GM12878 (cell line): ENCODE measurements around the gene PRSS57. TPM values are rescaled to one million over a fixed set of nuclear protein-coding genes. Genes with fewer than 3 reads are reported as not detected.

ENCODE experiments used
- ATAC-seq: fragments of 200-7000 bp; cut with Tn5 transposase; 3 replicates; pipeline ENCODE4 v1.9.1; 2020; ENCODE audit warnings: mild to moderate bottlenecking, moderate library complexity
- BruUV-seq: library from RNA; stranded (reverse); fragments of 400-500 nt; replicated peaks from 2 replicates; lab custom pipeline; 2021; lab: Mats Ljungman, UMichigan
- CTCF ChIA-PET: fragments of 300-600 bp; sonication (Branson Sonifier 250); formaldehyde crosslinking; extraction: SDS; loops from one replicate; lab custom pipeline; 2021; ENCODE audit warnings: inconsistent platforms; lab: Yijun Ruan, JAX
- POLR2A ChIA-PET: fragments of 350-600 bp; formaldehyde crosslinking; extraction: SDS; loops from one replicate; lab custom pipeline; 2021; ENCODE audit warnings: inconsistent platforms; lab: Charles Lee
- RAD21 ChIA-PET: fragments of 300-600 bp; sonication (Branson Sonifier 250); formaldehyde crosslinking; loops from one replicate; lab custom pipeline; 2023; ENCODE audit warnings: antibody characterized with exemption; ENCODE audit not compliant: unreplicated experiment; lab: Charles Lee
- SMC1A ChIA-PET: fragments of 300-600 bp; sonication (Branson Sonifier 250); formaldehyde crosslinking; loops from one replicate; lab custom pipeline; 2023; ENCODE audit not compliant: unreplicated experiment, uncharacterized antibody; lab: Charles Lee
- DNase-seq: peaks from one replicate; pipeline ENCODE4 v3.0.0-alpha.2; 2011; ENCODE audit warnings: low read depth, low spot score
- FAIRE-seq: peaks from 3 replicates; lab custom pipeline; 2011; peaks lifted over from hg19 to GRCh38; lab: Jason Lieb, UNC
- H2AFZ ChIP-seq: 2 replicates; pipeline ENCODE4 v1.6.0; 2011; ENCODE audit warnings: low read depth, low read length, control low read depth; ENCODE audit not compliant: control insufficient read depth
- H3K27ac ChIP-seq: 2 replicates; pipeline ENCODE4 v1.5.1; 2011; ENCODE audit warnings: control low read depth; ENCODE audit not compliant: control insufficient read depth, insufficient read depth
- H3K27me3 ChIP-seq, 2 experiments: replicated peaks in 1 of 2; 2 replicates each; pipeline versions ENCODE4 v1.6.0 to v1.6.1; 2011; ENCODE audit warnings: low read length in 1 of 2; ENCODE audit not compliant: control insufficient read depth in 2 of 2, insufficient read depth in 2 of 2
- H3K36me3 ChIP-seq, 2 experiments: 2 replicates each; pipeline ENCODE4 v1.5.1; 2011; ENCODE audit warnings: low read length in 1 of 2; ENCODE audit not compliant: control insufficient read depth in 2 of 2, insufficient read depth in 2 of 2
- H3K4me1 ChIP-seq: 2 replicates; pipeline ENCODE4 v1.6.1; 2011; ENCODE audit warnings: mild to moderate bottlenecking, low read length, moderate library complexity, mixed read lengths; ENCODE audit not compliant: control insufficient read depth, insufficient read depth
- H3K4me2 ChIP-seq: 2 replicates; pipeline ENCODE4 v1.6.0; 2011; ENCODE audit warnings: control low read depth; ENCODE audit not compliant: control insufficient read depth, insufficient read depth
- H3K4me3 ChIP-seq: fragments of 200-600 bp; sonication (generic); 2 replicates; pipeline ENCODE4 v1.5.1; 2016
- H3K79me2 ChIP-seq: 2 replicates; pipeline ENCODE4 v1.6.0; 2011; ENCODE audit warnings: low read length; ENCODE audit not compliant: control insufficient read depth, insufficient read depth
- H3K9ac ChIP-seq: 2 replicates; pipeline ENCODE4 v1.8.0; 2011; ENCODE audit warnings: low read length, control low read depth, mixed read lengths; ENCODE audit not compliant: control insufficient read depth, insufficient read depth
- H3K9me3 ChIP-seq: replicated peaks from 3 replicates; pipeline ENCODE4 v1.5.1; 2011; ENCODE audit warnings: mild to moderate bottlenecking, low read length; ENCODE audit not compliant: control insufficient read depth, insufficient read depth
- H4K20me1 ChIP-seq: 2 replicates; pipeline ENCODE4 v1.6.0; 2011; ENCODE audit not compliant: control insufficient read depth, insufficient read depth
- BMI1 ChIP-seq: fragments of 450-650 bp; IDR thresholded peaks from 2 replicates; pipeline ENCODE4 v1.6.1; 2016; ENCODE audit warnings: mild to moderate bottlenecking, moderate library complexity, borderline replicate concordance
- CTCF ChIP-seq, 3 experiments: IDR thresholded peaks in 2 of 3; conservative IDR thresholded peaks in 1 of 3; 2 replicates each; pipeline ENCODE4 v1.5.1; 2011; ENCODE audit warnings: low read depth in 3 of 3, low read length in 3 of 3, mild to moderate bottlenecking in 3 of 3, control low read depth in 2 of 3, moderate library complexity in 2 of 3, inconsistent platforms in 1 of 3, mixed read lengths in 1 of 3; ENCODE audit not compliant: control insufficient read depth in 2 of 3, insufficient read depth in 1 of 3; ENCODE audit errors: extremely low read depth in 1 of 3
- NFXL1 ChIP-seq: fragments of 450-650 bp; IDR thresholded peaks from 2 replicates; pipeline ENCODE4 v1.6.1; 2017; ENCODE audit warnings: antibody characterized with exemption, mild to moderate bottlenecking, borderline replicate concordance
- NFYB ChIP-seq: IDR thresholded peaks from 2 replicates; pipeline ENCODE4 v1.6.1; 2011; ENCODE audit warnings: low read depth, mild to moderate bottlenecking, low read length, improper control_type of control experiment, moderate library complexity; ENCODE audit not compliant: insufficient read depth
- NKRF ChIP-seq: fragments of 450-650 bp; conservative IDR thresholded peaks from 2 replicates; pipeline ENCODE4 v1.6.1; 2017; ENCODE audit warnings: mild to moderate bottlenecking, moderate library complexity
- NR2C2 ChIP-seq: IDR thresholded peaks from 2 replicates; pipeline ENCODE4 v1.6.1; 2011; ENCODE audit warnings: borderline replicate concordance, low read depth; ENCODE audit not compliant: control insufficient read depth, insufficient read length
- PKNOX1 ChIP-seq: fragments of 450-650 bp; IDR thresholded peaks from 2 replicates; pipeline ENCODE4 v1.6.1; 2016; ENCODE audit warnings: mild to moderate bottlenecking
- POLR2AphosphoS5 ChIP-seq: IDR thresholded peaks from 2 replicates; pipeline ENCODE4 v1.6.1; 2011; ENCODE audit warnings: mild to moderate bottlenecking, low read length, inconsistent platforms
- REST ChIP-seq: IDR thresholded peaks from 2 replicates; pipeline ENCODE4 v1.6.1; 2012; ENCODE audit warnings: mild to moderate bottlenecking, low read depth, low read length
- SIN3A ChIP-seq: IDR thresholded peaks from 2 replicates; pipeline ENCODE4 v1.6.1; 2012; ENCODE audit warnings: low read depth, low read length, improper control_type of control experiment
- SIX5 ChIP-seq: IDR thresholded peaks from 2 replicates; pipeline ENCODE4 v1.6.1; 2011; ENCODE audit warnings: mild to moderate bottlenecking, low read depth, low read length, moderate library complexity; ENCODE audit not compliant: severe bottlenecking
- SMAD1 ChIP-seq: fragments of 450-650 bp; IDR thresholded peaks from 2 replicates; pipeline ENCODE4 v1.6.1; 2018; ENCODE audit warnings: mild to moderate bottlenecking, low read depth; ENCODE audit not compliant: partially characterized antibody
- SPI1 ChIP-seq: IDR thresholded peaks from 2 replicates; pipeline ENCODE4 v1.6.1; 2011; ENCODE audit warnings: low read depth, mild to moderate bottlenecking, low read length, moderate library complexity, borderline replicate concordance; ENCODE audit not compliant: insufficient read depth
- SREBF2 ChIP-seq: IDR thresholded peaks from 2 replicates; pipeline ENCODE4 v1.6.1; 2012; ENCODE audit warnings: mild to moderate bottlenecking, low read length
- TARDBP ChIP-seq: IDR thresholded peaks from 2 replicates; pipeline ENCODE4 v1.6.1; 2016; ENCODE audit warnings: borderline replicate concordance
- WGBS: methylation state at CpG from one replicate; pipeline ENCODE4 v1.1.6; 2016; ENCODE audit warnings: low lambda C conversion rate; ENCODE audit not compliant: insufficient replicate concordance, insufficient coverage; ENCODE audit errors: missing lambda C conversion rate; 5-methylcytosine and 5-hydroxymethylcytosine counted together
- in situ Hi-C: fragments of 300-500 bp; cut with MboI; formaldehyde crosslinking; loops from 9 replicates; pipeline ENCODE4 v1.14.3; 2018; ENCODE audit warnings: mixed read lengths
- intact Hi-C: fragments of 100-400 bp; cut with micrococcal nuclease; formaldehyde crosslinking; loops from one replicate; pipeline ENCODE4 v1.14.2; 2022; ENCODE audit not compliant: unreplicated experiment
- polyA plus RNA-seq, 11 experiments: library from polyadenylated mRNA; depleted of rRNA in 4 of 11; unstranded in 6 of 11; stranded (reverse) in 5 of 11; fragments of >200 nt; fragmentation: Nextera tagmentation in 4 of 11; fragmentation: Illumina TruSeq in 1 of 11; extraction: Ambion mirVana in 4 of 11; extraction: Trizol in 1 of 11; gene quantifications; 1 replicate in 1 of 11; 2 replicates in 10 of 11; pipeline versions ENCODE4 v1.2.1 to v1.2.3, GENCODE V29; 2011 to 2016; ENCODE audit warnings: inconsistent platforms in 2 of 11, missing spikeins in 2 of 11, low read depth in 1 of 11
- total RNA-seq, 4 experiments: library from RNA; depleted of rRNA in 3 of 4; stranded (reverse); fragments of >200 nt in 3 of 4; fragmentation: Illumina TruSeq in 1 of 4; extraction: Trizol in 1 of 4; gene quantifications; 2 replicates each; pipeline versions ENCODE4 v1.2.1 to v1.2.3, GENCODE V29; 2013 to 2021

The PRSS57 gene
- total and polyA plus RNA-seq, 10 of the 15 experiments (the other 5 are each of a cell fraction or from before 2014, with no cell fraction given): not detected

- no peak for FAIRE-seq
- 43% methylated on average over 13 of the region's 13 CpGs for WGBS
- no peak overlapping the region for H2AFZ ChIP-seq
- no peaks in the 10 kb centered on the region for H3K27me3 ChIP-seq
- no peaks in the 10 kb centered on the region for H4K20me1 ChIP-seq
- ChIA-PET SMC1A (no interaction called here), CTCF (no interaction called here), POLR2A (no interaction called here), RAD21 (no interaction called here)
- intact Hi-C loops: no loop called here
- no peaks in the 10 kb centered on the region for H3K9me3 ChIP-seq
- in situ Hi-C loops: no loop called here
- no peak for ATAC-seq
- H3K4me1 ChIP-seq: no peaks in the 10 kb centered on the region
- no TSS peak for BruUV-seq
- no peak for DNase-seq
- H3K9ac ChIP-seq: no peak overlapping the region
- H3K4me3 ChIP-seq: no peak overlapping the region
- no peaks in the 10 kb centered on the region for H3K79me2 ChIP-seq
- H3K4me2 ChIP-seq: no peak overlapping the region
- H3K36me3 ChIP-seq: no peaks in the 10 kb centered on the region
- H3K27ac ChIP-seq: no peak overlapping the region
- TF ChIP-seq SMAD1 (no peak), TARDBP (no peak), BMI1 (no peak), CTCF (IDR thresholded peaks at IDR 0.05 in 2 of 3, conservative IDR thresholded peaks at IDR 0.05 in 1 of 3; ENCODE audit: control insufficient read depth in 2 of 3, extremely low read depth in 1 of 3, insufficient read depth in 1 of 3, low read depth in 3 of 3, low read length in 3 of 3) (no peak), SPI1 (no peak), NFYB (no peak), SIX5 (no peak), PKNOX1 (no peak), SIN3A (no peak), NKRF (no peak), NR2C2 (no peak), REST (no peak), NFXL1 (no peak), SREBF2 (no peak), POLR2AphosphoS5 (no peak)
Observed at GRCh38 chr19:725461-726089, 30.3 kb upstream of the PRSS57 start.
